Lung (tissue), 12 donors: Measurements from ENCODE around the gene BASP1. TPM values are rescaled to one million over a fixed set of nuclear protein-coding genes. Genes with fewer than 3 reads are reported as not detected.
A peak's percentile ranks its signal among the peaks of the same experiment; 100 is the strongest.
"Not testable (repeated sequence)": the region's sequence is repeated elsewhere in the genome, so short reads cannot be mapped to it uniquely, and the experiment has no call there.

Source experiments
- ATAC-seq: fragments of 200-7000 bp; cut with Tn5 transposase; one replicate; pipeline ENCODE4 v1.9.1; 2020; ENCODE audit warnings: moderate number of reproducible peaks; ENCODE audit not compliant: insufficient read depth, low FRiP score
- DNase-seq, 3 donors: peaks; one replicate each; pipeline ENCODE4 v3.0.0-alpha.2; 2013 to 2017
- H3K27ac ChIP-seq, 2 donors: one replicate each; pipeline ENCODE4 v1.5.1; 2013; ENCODE audit warnings: mild to moderate bottlenecking in 2 of 2, moderate library complexity in 2 of 2, control low read depth in 1 of 2, inconsistent platforms in 1 of 2, low read depth in 1 of 2, low read length in 1 of 2
- H3K27me3 ChIP-seq, 3 donors: one replicate each; pipeline ENCODE4 v1.5.1; 2013; ENCODE audit warnings: low read length in 2 of 3; ENCODE audit not compliant: control insufficient read depth in 3 of 3, insufficient read depth in 3 of 3
- H3K36me3 ChIP-seq, 4 donors: one replicate each; pipeline ENCODE4 v1.5.1; 2013; ENCODE audit warnings: low read length in 4 of 4, mild to moderate bottlenecking in 1 of 4, moderate library complexity in 1 of 4; ENCODE audit not compliant: control insufficient read depth in 4 of 4, insufficient read depth in 4 of 4
- H3K4me1 ChIP-seq, 5 donors: one replicate each; pipeline ENCODE4 v1.5.1; 2013; ENCODE audit warnings: low read length in 5 of 5, mild to moderate bottlenecking in 2 of 5, moderate library complexity in 1 of 5; ENCODE audit not compliant: control insufficient read depth in 5 of 5, insufficient read depth in 5 of 5
- H3K4me3 ChIP-seq: one replicate; pipeline ENCODE4 v1.5.1; 2013; ENCODE audit warnings: mild to moderate bottlenecking, control low read depth, moderate library complexity
- H3K9ac ChIP-seq, 2 donors: one replicate each; pipeline ENCODE4 v1.5.1; 2013; ENCODE audit warnings: low read length in 2 of 2, control low read depth in 1 of 2; ENCODE audit not compliant: insufficient read depth in 1 of 2
- H3K9me3 ChIP-seq, 4 donors: one replicate each; pipeline ENCODE4 v1.5.1; 2013; ENCODE audit warnings: low read length in 3 of 4, mild to moderate bottlenecking in 1 of 4, moderate library complexity in 1 of 4; ENCODE audit not compliant: control insufficient read depth in 4 of 4, insufficient read depth in 3 of 4
- CTCF ChIP-seq: IDR thresholded peaks from 2 replicates; pipeline ENCODE4 v1.5.1; 2012; ENCODE audit warnings: mild to moderate bottlenecking; ENCODE audit errors: control extremely low read depth, extremely low read depth
- WGBS, 2 donors: extraction: QIAGEN DNeasy Blood & Tissue Kit; methylation state at CpG; one replicate each; pipeline ENCODE4 v1.1.7; 2013; 5-methylcytosine and 5-hydroxymethylcytosine counted together
- polyA plus RNA-seq, 2 donors: library from polyadenylated mRNA; stranded (reverse); fragments of 200-250 nt; gene quantifications; one replicate each; pipeline ENCODE4 v1.2.1, GENCODE V29; 2013
- total RNA-seq, 2 donors: library from RNA; depleted of rRNA in 1 of 2; stranded (reverse); fragments of >200 nt in 1 of 2; gene quantifications; one replicate each; pipeline ENCODE4 v1.2.1, GENCODE V29; 2014 to 2021
- donor health status: control.
- donor health status: control.
- donor health status: Bipolar disorder and iron deficiency.
- donor health status: healthy.
- donor health status: DM: yes; HTN: yes; CAD: no.

The BASP1 gene
- total and polyA plus RNA-seq, 4 donors: 12.7 to 118 (median 33.2) TPM

DNA sequence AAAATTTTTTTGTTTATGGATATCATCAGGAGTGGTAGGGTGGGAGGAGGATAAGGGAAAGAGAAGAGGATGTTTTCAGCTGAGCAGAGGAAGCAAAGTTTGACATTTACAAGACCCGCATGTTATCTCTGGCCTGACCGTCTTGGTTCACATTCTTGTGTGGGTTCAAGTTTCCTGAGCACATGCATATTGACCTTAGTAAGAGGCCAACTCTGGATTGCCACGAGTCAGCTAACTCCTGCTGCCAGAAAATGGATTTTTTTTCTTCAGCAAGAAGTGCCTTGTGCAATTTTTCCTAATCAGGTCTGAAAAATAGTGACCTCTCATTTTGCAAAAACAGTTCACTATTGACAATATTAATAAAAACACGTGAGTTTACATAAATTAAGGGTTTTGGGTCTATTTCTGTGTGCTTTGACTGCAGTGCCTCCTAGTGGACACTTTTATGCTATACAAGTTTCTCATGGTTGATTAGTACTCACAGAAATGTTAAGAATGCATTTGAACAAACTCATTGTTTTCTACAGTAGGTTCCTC lies 27.1 kb upstream of the BASP1 start:
- H3K9ac ChIP-seq: no peak overlapping the region
- DNase-seq (peak; percentile 60 to 90 (median 90)), ATAC-seq (peak; percentile 65)
- H3K27me3 ChIP-seq: no peaks in the 10 kb centered on the region
- peak; percentile 58 for TF ChIP-seq CTCF
- no peak overlapping the region for H3K4me3 ChIP-seq
- no peak overlapping the region for H3K27ac ChIP-seq
- WGBS, 2 donors: 2 to 7% methylated on average over 4 of the region's 4 CpGs
- peaks cover 4 to 42% (median 7%) of the 10 kb centered on the region in 5 donors for H3K4me1 ChIP-seq
- no peaks in the 10 kb centered on the region for H3K9me3 ChIP-seq
- no peaks in the 10 kb centered on the region for H3K36me3 ChIP-seq

DNA sequence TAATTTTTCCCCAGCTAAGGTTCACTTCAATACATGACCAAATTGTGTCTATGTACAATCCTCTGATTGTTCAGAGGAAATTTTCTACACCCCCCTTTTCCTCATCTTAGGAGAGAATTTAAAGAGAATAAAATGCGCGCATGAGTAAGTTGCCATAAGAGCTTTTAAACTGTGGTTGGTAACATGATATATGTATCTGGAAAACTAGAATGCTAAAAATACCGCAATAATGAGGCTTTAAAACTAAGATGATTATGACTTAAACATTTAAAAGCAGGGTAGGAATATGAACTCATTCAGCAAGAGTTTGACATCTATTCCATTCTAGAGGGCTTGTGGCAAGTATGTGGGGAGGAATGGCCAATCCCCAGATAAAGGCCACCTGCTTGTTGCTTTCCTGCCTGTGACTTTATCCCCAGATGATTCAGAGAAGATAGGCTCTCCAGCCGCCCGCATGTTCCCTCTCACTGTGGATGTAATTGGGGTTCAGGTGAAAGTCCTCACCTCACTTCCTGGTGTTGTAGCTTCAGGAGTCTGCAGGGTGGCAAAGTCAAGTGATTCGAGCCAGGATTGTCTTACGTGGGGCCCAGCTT lies 26.5 kb upstream of the BASP1 start:
- H3K9ac ChIP-seq: no peak overlapping the region
- no peak overlapping the region for H3K4me3 ChIP-seq
- H3K36me3 ChIP-seq: no peaks in the 10 kb centered on the region
- 70 to 72% methylated on average over 7 of the region's 7 CpGs for WGBS, 2 donors
- no peak for ATAC-seq
- H3K27ac ChIP-seq: no peak overlapping the region
- TF ChIP-seq CTCF: no peak
- H3K27me3 ChIP-seq: no peaks in the 10 kb centered on the region
- H3K4me1 ChIP-seq: peaks cover 4 to 36% (median 7%) of the 10 kb centered on the region in 5 donors
- DNase-seq: no peak
- no peaks in the 10 kb centered on the region for H3K9me3 ChIP-seq

DNA sequence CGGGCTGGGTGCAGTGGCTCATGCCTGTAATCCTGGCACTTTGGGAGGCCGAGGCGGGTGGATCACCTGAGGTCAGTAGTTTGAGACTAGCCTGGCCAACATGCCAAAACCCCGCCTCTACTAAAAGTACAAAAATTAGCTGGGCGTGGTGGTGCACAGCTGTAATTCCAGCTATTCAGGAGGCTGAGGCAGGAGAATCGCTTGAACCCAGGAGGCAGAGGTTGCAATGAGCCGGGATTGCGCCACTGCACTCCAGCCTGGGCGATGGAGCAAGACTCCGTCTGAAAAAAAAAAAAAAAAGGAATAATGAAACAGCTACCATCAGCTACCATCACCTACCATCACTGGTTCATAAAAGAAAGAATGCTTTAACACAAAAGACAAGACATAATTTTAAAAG lies 25.9 kb upstream of the BASP1 start:
- not testable (repeated sequence) for H3K4me3 ChIP-seq, H3K27ac ChIP-seq, H3K9me3 ChIP-seq, ATAC-seq, DNase-seq, H3K36me3 ChIP-seq, H3K27me3 ChIP-seq, H3K9ac ChIP-seq
- WGBS, 2 donors: 73 to 86% methylated on average over 10 of the region's 10 CpGs
- peaks cover 3 to 29% (median 6%) of the 10 kb centered on the region in 5 donors for H3K4me1 ChIP-seq

DNA sequence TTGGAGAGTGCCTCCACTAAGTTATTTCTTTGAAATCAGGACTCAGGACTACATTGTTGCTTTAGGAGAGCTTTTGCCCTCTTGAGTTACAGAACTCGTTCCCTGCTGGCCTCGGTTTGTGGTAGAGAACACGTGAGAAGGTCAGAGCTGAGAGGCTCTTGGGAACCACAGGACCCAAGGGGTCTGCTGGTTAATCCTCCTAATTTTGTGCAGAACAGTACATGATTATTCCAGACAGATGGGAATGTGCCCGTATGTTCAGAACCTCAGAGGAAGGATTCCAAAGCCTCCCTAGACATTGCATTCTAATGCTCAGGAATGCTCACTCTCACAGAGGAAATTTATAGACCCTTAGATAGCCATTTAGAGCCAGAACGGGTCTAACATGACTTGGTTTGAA lies 25.2 kb upstream of the BASP1 start:
- H3K27me3 ChIP-seq: no peaks in the 10 kb centered on the region
- DNase-seq (no peak), ATAC-seq (no peak)
- H3K9ac ChIP-seq: no peak overlapping the region
- peaks cover 3 to 23% (median 4%) of the 10 kb centered on the region in 5 donors for H3K4me1 ChIP-seq
- no peak for TF ChIP-seq CTCF
- no peak overlapping the region for H3K27ac ChIP-seq
- H3K4me3 ChIP-seq: no peak overlapping the region
- H3K36me3 ChIP-seq: no peaks in the 10 kb centered on the region
- H3K9me3 ChIP-seq: no peaks in the 10 kb centered on the region
- WGBS, 2 donors: 59 to 77% methylated on average over 5 of the region's 5 CpGs
